Endothelial cell of umbilical vein (primary cell): ENCODE measurements around the gene NEDD4L. TPM values are rescaled to one million over a fixed set of nuclear protein-coding genes. Genes with fewer than 3 reads are reported as not detected.
A peak's percentile ranks its signal among the peaks of the same experiment; 100 is the strongest.

Experiments
- BruUV-seq: library from RNA; stranded (reverse); fragments of 400-500 nt; replicated peaks from 2 replicates; lab custom pipeline; 2021; lab: Mats Ljungman, UMichigan
- CTCF ChIA-PET: fragments of 300-600, 350-600 bp; sonication (Branson Sonifier 250); formaldehyde crosslinking; loops from one replicate; lab custom pipeline; 2021; ENCODE audit warnings: antibody characterized with exemption, inconsistent platforms; lab: Charles Lee
- POLR2A ChIA-PET: fragments of 300-600, 350-600 bp; sonication (Branson Sonifier 250); formaldehyde crosslinking; loops from one replicate; lab custom pipeline; 2021; ENCODE audit warnings: antibody characterized with exemption, inconsistent platforms; lab: Charles Lee
- DNase-seq: peaks from one replicate; pipeline ENCODE4 v3.0.0-alpha.2; 2011; ENCODE audit warnings: low read depth, low spot score
- FAIRE-seq: peaks from 2 replicates; lab custom pipeline; 2011; peaks lifted over from hg19 to GRCh38; lab: Jason Lieb, UNC
- H2AFZ ChIP-seq: 2 replicates; pipeline ENCODE4 v1.6.0; 2012; ENCODE audit warnings: low read depth, low read length, control low read depth, inconsistent platforms
- H3K27ac ChIP-seq: 2 replicates; pipeline ENCODE4 v1.5.1; 2011; ENCODE audit warnings: low read depth, mild to moderate bottlenecking, control low read depth, low read length, moderate library complexity; ENCODE audit not compliant: insufficient read depth
- H3K27me3 ChIP-seq, 2 experiments: 2 replicates each; pipeline versions ENCODE4 v1.6.0 to v1.6.1; 2011; ENCODE audit warnings: low read length in 2 of 2, mixed read lengths in 1 of 2; ENCODE audit not compliant: control insufficient read depth in 2 of 2, insufficient read depth in 2 of 2
- H3K36me3 ChIP-seq, 2 experiments: 2 replicates in 1 of 2; 3 replicates in 1 of 2; pipeline ENCODE4 v1.5.1; 2011; ENCODE audit warnings: low read length in 2 of 2, mild to moderate bottlenecking in 1 of 2, moderate library complexity in 1 of 2; ENCODE audit not compliant: control insufficient read depth in 2 of 2, insufficient read depth in 2 of 2; ENCODE audit errors: extremely low read depth in 1 of 2
- H3K4me1 ChIP-seq: 3 replicates; pipeline ENCODE4 v1.5.1; 2011; ENCODE audit warnings: mild to moderate bottlenecking, low read length; ENCODE audit not compliant: control insufficient read depth, insufficient read depth; ENCODE audit errors: extremely low read depth
- H3K4me2 ChIP-seq: 2 replicates; pipeline ENCODE4 v1.6.1; 2011; ENCODE audit warnings: low read length, control low read depth, mixed read lengths; ENCODE audit not compliant: insufficient read depth
- H3K4me3 ChIP-seq, 3 experiments: fragments of 200-600 bp in 1 of 3; sonication (generic), shearing (Covaris generic) in 1 of 3; replicated peaks in 1 of 3; 2 replicates each; pipeline ENCODE4 v1.5.1; 2011 to 2016; ENCODE audit warnings: control low read depth in 3 of 3, low read length in 3 of 3, mild to moderate bottlenecking in 2 of 3, inconsistent platforms in 1 of 3, low read depth in 1 of 3, moderate library complexity in 1 of 3; ENCODE audit not compliant: insufficient read depth in 1 of 3
- H3K79me2 ChIP-seq: 2 replicates; pipeline ENCODE4 v1.6.0; 2012; ENCODE audit warnings: low read length, inconsistent platforms; ENCODE audit not compliant: control insufficient read depth, insufficient read depth
- H3K9ac ChIP-seq: replicated peaks from 2 replicates; pipeline ENCODE3; 2011; ENCODE audit warnings: low read length, control low read depth; ENCODE audit not compliant: insufficient read depth; ENCODE audit errors: extremely low read depth
- H3K9me1 ChIP-seq: replicated peaks from 3 replicates; pipeline ENCODE4 v1.6.0; 2011; ENCODE audit warnings: mild to moderate bottlenecking, low read length; ENCODE audit not compliant: control insufficient read depth, insufficient read depth; ENCODE audit errors: extremely low read depth
- H3K9me3 ChIP-seq: replicated peaks from 2 replicates; pipeline ENCODE4 v1.5.1; 2012; ENCODE audit warnings: low read length, inconsistent platforms; ENCODE audit not compliant: control insufficient read depth, insufficient read depth
- H4K20me1 ChIP-seq: replicated peaks from 2 replicates; pipeline ENCODE3; 2011; ENCODE audit warnings: mild to moderate bottlenecking, low read length; ENCODE audit not compliant: control insufficient read depth, insufficient read depth; ENCODE audit errors: extremely low read depth
- CTCF ChIP-seq, 2 donors: IDR thresholded peaks; 1 replicate in 1 of 2; 2 replicates in 1 of 2; pipeline ENCODE4 v1.5.1; 2011; ENCODE audit warnings: low read length in 2 of 2, mild to moderate bottlenecking in 2 of 2, moderate library complexity in 2 of 2, control low read depth in 1 of 2, inconsistent platforms in 1 of 2, low read depth in 1 of 2; ENCODE audit not compliant: insufficient read depth in 1 of 2; ENCODE audit errors: extremely low read depth in 1 of 2
- GATA2 ChIP-seq: IDR thresholded peaks from 2 replicates; pipeline ENCODE4 v1.7.0; 2011; ENCODE audit warnings: low read depth, mild to moderate bottlenecking, moderate library complexity, mixed read lengths, low read length; ENCODE audit not compliant: insufficient read length, insufficient read depth
- MAX ChIP-seq: IDR thresholded peaks from 2 replicates; pipeline ENCODE4 v1.6.1; 2011; ENCODE audit not compliant: insufficient read depth, insufficient read length
- MYC ChIP-seq: IDR thresholded peaks from one replicate; pipeline ENCODE4 v1.6.1; 2011; ENCODE audit warnings: mild to moderate bottlenecking, low read depth, low read length
- POLR2A ChIP-seq: IDR thresholded peaks from 2 replicates; pipeline ENCODE4 v1.6.1; 2012; ENCODE audit warnings: low read depth, mild to moderate bottlenecking, control low read depth, low read length
- POLR2AphosphoS5 ChIP-seq: IDR thresholded peaks from 2 replicates; pipeline ENCODE4 v1.6.1; 2012; ENCODE audit warnings: low read depth, mild to moderate bottlenecking, control low read depth, low read length, moderate library complexity; ENCODE audit not compliant: insufficient read depth
- dilution Hi-C: fragments of 300-500 bp; cut with MboI; formaldehyde crosslinking; loops from one replicate; pipeline ENCODE4 v1.15.0; 2019; ENCODE audit warnings: low sequenced_read_pairs; ENCODE audit not compliant: extremely low pct_ligation_motif_present
- intact Hi-C: fragments of 100-400 bp; cut with micrococcal nuclease; formaldehyde crosslinking; loops from one replicate; pipeline ENCODE4 v1.10.0; 2022
- polyA plus RNA-seq, 4 experiments: library from polyadenylated mRNA; depleted of rRNA in 3 of 4; stranded (reverse) in 3 of 4; unstranded in 1 of 4; fragments of >200 nt; gene quantifications; 2 replicates each; pipeline versions ENCODE4 v1.2.1 to v1.2.3, GENCODE V29; 2011 to 2012; ENCODE audit warnings: missing spikeins in 1 of 4
- total RNA-seq: library from RNA; stranded (reverse); gene quantifications from 2 replicates; pipeline ENCODE4 v1.2.3, GENCODE V29; 2021

Gene NEDD4L
- total and polyA plus RNA-seq, 2 donors (not counting 3 experiments of a cell fraction or from before 2014, with no cell fraction given): 20.5 to 78.9 TPM

GRCh38 chr18:58247363-58247834 is 203.4 kb downstream of the NEDD4L start:
- peak overlapping the region; percentile 81 for H2AFZ ChIP-seq
- peak overlapping the region; percentile 39 for H3K9ac ChIP-seq
- peak overlapping the region; percentile 64 for H3K27ac ChIP-seq
- no peaks in the 10 kb centered on the region for H3K9me3 ChIP-seq
- H3K27me3 ChIP-seq: no peaks in the 10 kb centered on the region
- peak; percentile 83 for DNase-seq
- H3K4me1 ChIP-seq: peaks cover 29% of the 10 kb centered on the region
- TF ChIP-seq GATA2 (no peak), MAX (peak; percentile 49), POLR2AphosphoS5 (peak; percentile 46), POLR2A (no peak), MYC (peak; percentile 9), CTCF (IDR thresholded peaks at IDR 0.05; ENCODE audit: extremely low read depth in 1 of 2, insufficient read depth in 1 of 2, low read depth in 1 of 2, low read length in 2 of 2) (no peak)
- H3K4me2 ChIP-seq: peak overlapping the region; percentile 30
- H3K4me3 ChIP-seq: peak overlapping the region in 2 of 3 experiments; percentile 4 to 20
- no peaks in the 10 kb centered on the region for H3K79me2 ChIP-seq
- H4K20me1 ChIP-seq: no peaks in the 10 kb centered on the region
- POLR2A ChIA-PET: no interaction called here
- FAIRE-seq: peak; percentile 87
- intact Hi-C loops (loop anchor here (1.0 to 2.0 kb wide), 5 partner anchors 15 to 75 kb away; no protein-coding TSS in a partner anchor), dilution Hi-C loops (no loop called here)
- CTCF ChIA-PET: interaction anchor here (0.6 to 1.7 kb wide), 8 partner anchors 11 to 74 kb away, joined by 3 to 8 read pairs (median 5); no protein-coding TSS in a partner anchor
- H3K9me1 ChIP-seq: no peaks in the 10 kb centered on the region
- no peaks in the 10 kb centered on the region for H3K36me3 ChIP-seq
- TSS peak; percentile 95 for BruUV-seq
